Measurements from ENCODE around the gene ZNF506. TPM values are rescaled to one million over a fixed set of nuclear protein-coding genes. Genes with fewer than 3 reads are reported as not detected.

Gene ZNF506
- total and polyA plus RNA-seq, 9 donors, result 10.3 to 46.1 (median 25.7) TPM

GRCh38 chr19:19751846-19752245 lies 69.7 kb downstream of the ZNF506 start:
- no peak for TF ChIP-seq EP300 (IDR thresholded peaks at IDR 0.05)
- no peak for TF ChIP-seq POLR2A (IDR thresholded peaks at IDR 0.05)
- no peak for TF ChIP-seq CTCF (IDR thresholded peaks at IDR 0.05)
- DNase-seq, result no peak
- H3K27me3 ChIP-seq, result no peaks in the 10 kb centered on the region
- intact Hi-C loops (cut with DNase I), result no loop called here
- H3K27ac ChIP-seq, result no peak overlapping the region
- WGBS, 3 donors, result 82 to 86% (median 83%) methylated on average over 11 to 12 of the region's 12 CpGs
- no peaks in the 10 kb centered on the region for H3K4me1 ChIP-seq (ENCODE audit: insufficient read depth)
- H3K9me3 ChIP-seq, result no peaks in the 10 kb centered on the region
- H3K4me3 ChIP-seq, result no peak overlapping the region
- no peaks in the 10 kb centered on the region for H3K36me3 ChIP-seq

- no peak for TF ChIP-seq EP300 (IDR thresholded peaks at IDR 0.05)
- TF ChIP-seq POLR2A (IDR thresholded peaks at IDR 0.05), result no peak
- TF ChIP-seq CTCF (IDR thresholded peaks at IDR 0.05), result no peak
- intact Hi-C loops (cut with DNase I), result no loop called here
- no peak overlapping the region for H3K4me3 ChIP-seq
- DNase-seq, result no peak
- H3K9me3 ChIP-seq, result no peaks in the 10 kb centered on the region
- H3K27ac ChIP-seq, result no peak overlapping the region
- WGBS, 3 donors, result 86 to 88% (median 88%) methylated on average over 40 of the region's 40 CpGs
- H3K27me3 ChIP-seq, result no peaks in the 10 kb centered on the region
- H3K4me1 ChIP-seq (ENCODE audit: insufficient read depth), result no peaks in the 10 kb centered on the region
- no peaks in the 10 kb centered on the region for H3K36me3 ChIP-seq
Observed at GRCh38 chr19:19750842-19751790, 70.4 kb downstream of the ZNF506 start.

- WGBS, 3 donors, result 82 to 86% (median 83%) methylated on average over 17 of the region's 17 CpGs
- Histone ChIP-seq H3K27me3 (no peaks in the 10 kb centered on the region), H3K4me3 (no peak overlapping the region), H3K36me3 (no peaks in the 10 kb centered on the region), H3K27ac (no peak overlapping the region), H3K9me3 (no peaks in the 10 kb centered on the region), H3K4me1 (ENCODE audit: insufficient read depth) (no peaks in the 10 kb centered on the region)
- intact Hi-C loops (cut with DNase I), result no loop called here
- no peak for TF ChIP-seq POLR2A (IDR thresholded peaks at IDR 0.05)
- TF ChIP-seq CTCF (IDR thresholded peaks at IDR 0.05), result no peak
- TF ChIP-seq EP300 (IDR thresholded peaks at IDR 0.05), result no peak
- no peak for DNase-seq
Observed at GRCh38 chr19:19749908-19750841, 71.4 kb downstream of the ZNF506 start.

GRCh38 chr19:19749117-19749907 lies 72.2 kb downstream of the ZNF506 start:
- Histone ChIP-seq H3K4me3 (no peak overlapping the region), H3K27ac (no peak overlapping the region), H3K9me3 (no peaks in the 10 kb centered on the region), H3K4me1 (ENCODE audit: insufficient read depth) (no peaks in the 10 kb centered on the region), H3K27me3 (no peaks in the 10 kb centered on the region), H3K36me3 (no peaks in the 10 kb centered on the region)
- WGBS, 3 donors, result 79 to 87% (median 81%) methylated on average over 13 of the region's 13 CpGs
- no peak for DNase-seq
- TF ChIP-seq POLR2A (IDR thresholded peaks at IDR 0.05) (no peak), EP300 (IDR thresholded peaks at IDR 0.05) (no peak), CTCF (IDR thresholded peaks at IDR 0.05) (no peak)
- intact Hi-C loops (cut with DNase I), result no loop called here
